NOMO-1 treated with dmso at 0.1 percent for 144 hours (cell line): ENCODE data around the gene DOK6.
"Not testable (repeated sequence)": the region's sequence is repeated elsewhere in the genome, so short reads cannot be mapped to it uniquely, and the experiment has no call there.

Experiments
- DNase-seq: peaks from one replicate; lab custom pipeline; 2025; ENCODE audit not compliant: unreplicated experiment; lab: John Stamatoyannopoulos, UW

Gene DOK6

GRCh38 chr18:69790649-69791048 lies 390.0 kb downstream of the DOK6 start:
- no peak for DNase-seq

- DNase-seq = no peak
Observed at GRCh38 chr18:69795791-69796190, 395.1 kb downstream of the DOK6 start.

DNA sequence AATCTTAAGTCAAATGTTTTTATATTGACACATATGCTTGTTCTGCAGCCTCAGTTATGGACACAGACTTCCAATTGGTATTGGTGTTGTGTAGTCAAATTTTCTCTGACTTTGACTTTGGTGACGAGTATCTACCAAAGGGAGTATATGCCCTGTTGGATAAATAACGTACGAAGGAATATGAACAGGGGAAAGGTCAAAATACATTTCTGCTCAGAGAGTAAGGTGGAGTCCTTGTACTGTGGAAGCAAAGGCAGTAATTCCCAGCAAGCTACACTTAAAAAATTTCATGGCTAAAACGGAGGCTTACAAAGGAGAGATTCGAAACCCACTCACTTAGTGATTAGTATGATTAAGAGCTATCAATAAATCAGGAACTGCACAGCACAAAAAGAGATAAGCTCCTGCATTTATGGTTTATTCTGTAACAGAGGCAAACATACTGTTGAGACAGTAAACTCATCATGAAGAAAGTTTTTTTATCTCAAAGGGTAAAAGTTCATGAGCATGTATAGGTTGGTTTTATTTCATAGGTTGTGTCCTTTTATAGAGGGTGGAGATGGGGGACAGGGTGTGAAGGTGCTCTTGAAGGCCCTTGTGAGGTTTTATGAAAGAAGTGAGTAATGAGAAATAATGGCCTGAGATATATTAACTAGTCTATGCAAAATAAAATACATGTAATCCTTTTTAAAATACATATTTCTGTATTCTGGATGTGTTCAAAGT lies 404.3 kb downstream of the DOK6 start:
- no peak for DNase-seq

GRCh38 chr18:69808399-69808798 lies 407.7 kb downstream of the DOK6 start:
- DNase-seq = no peak

GRCh38 chr18:69813559-69813958 lies 412.9 kb downstream of the DOK6 start:
- DNase-seq = no peak

DNA sequence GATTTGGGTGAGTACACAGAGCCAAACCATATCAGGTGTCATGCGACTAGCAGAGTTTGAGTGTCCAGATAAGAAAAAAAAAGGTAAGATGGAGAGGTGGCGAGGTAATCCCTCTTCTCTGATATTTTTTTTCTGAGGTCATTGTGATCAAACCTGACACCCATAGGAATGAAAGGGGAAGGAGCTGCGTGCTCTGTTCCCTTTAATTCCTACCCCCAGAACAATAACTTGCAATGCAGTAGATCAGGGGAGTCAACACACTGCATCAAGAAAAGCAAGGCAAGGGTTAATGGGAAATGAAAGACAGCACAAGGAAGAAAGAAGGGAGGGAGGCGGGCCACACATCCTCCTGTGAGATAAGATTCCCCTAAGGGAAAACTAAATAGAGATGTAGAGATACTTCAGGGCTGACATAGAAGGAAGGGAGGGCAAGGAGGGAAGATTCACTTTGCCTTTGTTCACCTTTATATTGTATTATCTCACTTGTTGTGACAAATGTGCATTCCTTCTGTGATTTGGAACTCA lies 414.2 kb downstream of the DOK6 start:
- DNase-seq = no peak

- DNase-seq = no peak
Observed at GRCh38 chr18:69817335-69817940, 416.8 kb downstream of the DOK6 start.

DNA sequence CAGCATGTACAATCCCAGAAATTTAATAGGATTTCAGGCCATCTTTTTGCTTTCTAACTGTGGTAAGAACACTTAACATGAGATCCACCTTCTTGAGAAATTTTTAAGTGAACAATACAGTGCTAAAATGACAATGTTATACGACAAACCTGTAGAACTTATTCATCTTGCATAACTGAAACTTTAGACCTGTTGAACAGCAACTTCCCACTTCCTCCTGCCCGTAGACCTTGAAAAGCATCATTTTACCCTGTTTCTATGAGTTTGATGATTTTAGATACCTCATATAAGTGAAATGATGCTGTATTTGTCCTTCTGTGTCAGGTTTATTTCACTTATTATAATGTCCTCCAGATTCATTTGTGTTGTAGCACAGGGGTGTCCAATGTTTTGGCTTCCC lies 418.8 kb downstream of the DOK6 start:
- DNase-seq = no peak

- DNase-seq = no peak
Observed at GRCh38 chr18:69820538-69820937, 419.9 kb downstream of the DOK6 start.

GRCh38 chr18:69830189-69830588 lies 429.5 kb downstream of the DOK6 start:
- no peak for DNase-seq

- not testable (repeated sequence) for DNase-seq
Observed at GRCh38 chr18:69834980-69835379, 434.3 kb downstream of the DOK6 start.

DNA sequence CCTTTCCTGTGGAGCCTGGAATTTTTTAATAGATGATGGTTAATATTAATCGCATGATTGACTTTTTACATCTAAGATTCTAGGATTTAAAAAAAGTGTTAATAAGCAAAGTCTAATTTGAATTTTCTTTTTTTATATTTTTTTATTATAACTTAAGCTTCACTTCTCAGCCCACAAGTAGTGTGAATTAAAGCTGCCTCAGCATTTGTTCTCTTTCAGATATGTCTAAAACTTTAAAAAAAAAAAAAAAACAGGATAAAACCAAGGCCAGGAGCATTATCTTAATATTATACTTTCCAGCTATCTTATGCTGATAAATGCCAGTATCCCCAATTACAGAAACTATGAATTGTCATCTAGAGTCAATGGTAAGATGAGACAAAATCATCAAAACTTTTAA lies 437.3 kb downstream of the DOK6 start:
- no peak for DNase-seq

GRCh38 chr18:69838620-69839411 lies 438.1 kb downstream of the DOK6 start:
- no peak for DNase-seq

DNA sequence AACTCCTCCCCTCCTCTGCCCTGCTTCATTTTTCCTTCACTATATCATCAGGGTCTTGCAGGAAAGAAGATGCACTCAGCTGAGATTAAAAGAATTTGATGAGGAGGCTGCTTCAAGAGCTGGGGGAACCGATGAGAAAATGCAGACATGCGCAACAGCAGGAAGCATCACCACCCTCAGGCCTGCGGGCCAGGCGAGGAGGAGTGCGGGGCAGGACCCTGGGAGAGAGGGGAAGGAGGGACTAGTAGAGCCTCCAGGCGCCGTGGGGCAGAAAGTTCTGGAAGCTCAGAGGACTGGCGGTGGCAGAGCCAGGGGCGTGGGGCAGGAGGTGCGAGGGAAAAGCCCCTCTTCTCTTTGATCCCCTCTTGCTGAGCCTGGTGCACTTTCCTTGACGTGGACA lies 438.8 kb downstream of the DOK6 start:
- no peak for DNase-seq

DNA sequence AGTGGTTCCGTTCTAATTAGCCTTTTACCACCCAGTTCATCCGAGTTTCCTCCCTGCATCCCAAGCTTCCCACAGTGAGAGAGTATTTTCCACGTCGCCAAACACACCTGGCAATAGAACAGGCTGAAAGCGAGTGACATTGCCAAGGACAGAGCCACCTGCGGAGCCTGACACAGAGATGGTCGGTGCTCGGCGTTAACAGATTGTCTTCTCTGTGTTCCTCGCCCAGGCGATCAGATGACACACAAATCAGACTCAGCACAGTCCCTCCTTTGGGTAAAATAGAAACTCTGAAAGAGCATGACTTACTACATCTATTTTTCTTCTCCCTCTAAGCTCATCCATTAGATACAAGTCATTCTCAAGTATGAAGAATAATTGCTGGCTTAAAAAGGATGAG lies 439.3 kb downstream of the DOK6 start:
- DNase-seq = no peak

DNA sequence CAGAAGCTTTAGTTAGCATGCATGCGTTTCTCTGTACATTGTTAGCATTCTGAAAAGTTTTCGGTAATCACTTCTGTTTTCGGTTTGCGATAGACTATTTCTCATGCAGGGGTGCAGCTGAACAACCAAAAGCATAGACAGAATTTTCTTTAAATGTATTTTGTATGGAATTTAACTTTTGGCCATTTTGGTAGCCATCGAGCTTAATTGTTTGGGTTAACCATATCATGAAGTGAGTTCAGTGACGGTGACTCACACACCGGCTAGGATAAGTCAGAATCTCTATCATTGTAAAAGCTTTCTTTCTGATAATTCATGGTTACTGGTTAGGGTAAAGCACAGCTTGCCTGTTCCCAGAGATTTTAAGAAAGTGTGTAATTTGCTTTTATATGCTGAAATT lies 439.8 kb downstream of the DOK6 start:
- DNase-seq = no peak

DNA sequence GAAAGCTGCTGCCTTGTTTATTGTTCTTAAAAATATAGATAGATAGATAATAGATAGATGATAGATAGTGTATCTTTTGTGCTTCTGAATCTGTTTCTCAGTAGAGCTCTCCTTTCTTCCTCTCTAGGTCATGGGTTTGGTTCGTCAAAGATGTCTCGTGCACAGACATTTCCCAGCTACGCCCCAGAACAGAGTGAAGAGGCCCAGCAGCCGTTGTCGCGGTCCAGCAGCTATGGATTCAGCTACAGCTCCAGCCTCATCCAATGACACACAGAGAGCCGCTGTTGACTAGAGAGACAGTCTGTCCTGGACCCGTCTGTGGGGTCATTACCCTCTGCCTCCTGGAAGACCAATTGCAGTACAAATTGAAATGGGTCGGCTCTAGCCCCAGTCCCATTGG lies 440.4 kb downstream of the DOK6 start:
- DNase-seq = no peak

DNA sequence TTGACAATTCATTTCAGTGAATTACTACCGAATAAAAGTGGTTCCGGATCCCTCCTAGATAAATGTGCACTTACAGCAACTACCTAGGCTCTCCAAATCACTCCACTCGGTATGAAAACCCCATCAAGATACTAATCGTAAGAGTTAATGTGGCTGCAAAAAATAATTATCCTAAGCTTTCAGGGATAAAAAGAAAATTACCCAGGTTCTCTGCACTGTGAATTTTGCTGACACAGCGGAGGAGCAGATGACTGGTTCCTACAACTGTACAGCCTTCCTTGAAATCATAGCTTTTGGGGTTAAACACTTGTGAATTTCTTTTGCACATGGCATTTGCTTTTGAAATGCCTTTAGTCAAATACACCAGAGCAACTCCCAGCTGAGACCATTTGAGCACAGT lies 442.3 kb downstream of the DOK6 start:
- no peak for DNase-seq

DNA sequence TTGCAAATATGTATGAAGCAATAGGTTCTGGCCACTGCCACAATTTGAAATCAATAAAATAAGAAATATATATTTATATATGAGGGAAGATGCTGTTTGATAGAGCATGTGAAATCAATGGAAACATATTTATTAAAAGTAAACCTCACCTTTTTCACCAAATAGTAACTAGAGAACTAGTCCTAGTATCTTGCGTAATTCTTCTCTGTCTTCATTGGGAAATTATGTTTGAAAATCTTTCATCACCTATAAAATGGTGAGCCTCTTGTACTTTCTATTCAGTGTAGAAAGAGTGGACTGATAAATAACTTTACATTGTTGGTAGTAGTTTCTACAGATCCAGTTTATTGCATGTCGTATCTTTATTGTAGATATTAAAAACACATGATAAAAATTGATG lies 444.0 kb downstream of the DOK6 start:
- DNase-seq = no peak

DNA sequence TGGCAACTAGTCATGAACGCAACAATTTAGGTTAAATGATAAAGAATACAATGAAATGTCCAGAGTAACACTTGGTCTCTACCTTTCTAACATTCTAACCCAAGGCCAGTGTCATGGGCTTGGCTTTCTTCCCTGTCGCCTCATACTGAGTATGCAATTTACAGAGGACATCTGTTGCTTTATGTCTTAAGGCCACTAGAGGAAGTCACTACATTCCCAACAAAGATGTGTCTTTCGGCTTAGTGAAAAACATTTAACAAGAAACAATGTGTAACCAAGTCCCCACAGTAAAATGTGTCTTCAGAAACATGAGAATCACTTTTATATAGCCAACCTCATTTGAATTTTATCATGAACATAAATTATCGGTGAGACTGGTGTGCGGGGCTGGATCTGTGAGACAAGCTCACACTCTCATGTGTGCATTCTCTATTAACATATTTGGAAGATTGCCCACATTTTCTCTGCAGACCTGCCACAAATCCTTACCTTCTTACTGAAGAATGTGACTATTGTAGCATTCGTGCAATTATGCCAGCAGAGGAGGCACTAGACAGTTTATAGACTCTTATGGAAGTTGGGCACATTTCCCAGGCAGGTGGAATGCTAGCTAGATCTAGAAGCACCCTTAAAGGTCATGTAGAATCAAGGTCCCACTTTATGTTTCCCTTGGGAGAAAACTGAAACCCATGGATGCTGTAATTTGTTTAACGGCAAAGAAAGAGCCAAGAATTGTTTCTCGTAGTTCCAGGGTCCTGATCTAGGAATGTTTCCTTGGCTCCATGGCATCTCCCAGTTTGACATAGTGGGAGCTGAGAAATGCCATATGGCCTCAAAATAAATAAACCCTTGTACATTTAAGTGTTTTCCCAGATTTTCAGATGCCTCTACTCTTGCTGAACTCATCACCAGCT lies 445.2 kb downstream of the DOK6 start:
- no peak for DNase-seq

- no peak for DNase-seq
Observed at GRCh38 chr18:69853051-69853450, 452.4 kb downstream of the DOK6 start.
